ENCODE results near the gene AACS.

DNA sequence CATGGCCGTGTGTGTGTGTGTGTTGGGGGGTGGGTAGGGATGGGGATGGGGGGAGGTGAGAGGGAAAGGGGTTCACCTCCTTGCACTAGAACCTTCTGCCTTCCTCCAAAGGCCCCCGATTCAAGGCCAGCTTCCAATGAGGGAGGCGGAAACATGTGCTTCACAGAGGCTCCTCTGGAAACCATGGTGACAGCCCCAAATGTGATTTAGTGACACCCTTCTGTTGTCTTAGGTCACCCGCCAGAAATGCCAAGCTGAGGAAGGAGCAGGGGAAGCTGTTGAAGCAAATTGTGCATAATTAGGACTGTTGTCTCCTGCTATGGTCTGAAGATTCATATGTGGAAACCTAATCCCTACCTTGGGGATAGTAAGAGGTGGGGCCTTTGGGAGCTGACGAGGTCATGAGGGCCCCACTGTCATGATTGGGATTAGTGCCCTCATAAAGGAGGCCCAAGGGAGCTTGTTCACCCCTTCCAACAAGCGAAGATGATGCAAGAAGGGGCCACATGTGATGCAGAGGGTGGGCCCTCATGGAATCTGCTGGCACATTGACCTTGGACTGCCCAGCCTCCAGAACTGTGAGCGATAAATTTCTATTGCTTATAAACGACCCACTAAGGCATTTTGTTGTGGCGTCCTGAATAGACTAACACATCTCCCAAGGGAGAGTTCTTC lies 95.2 kb downstream of the AACS start:
- TF ChIP-seq CTCF (IDR thresholded peaks at IDR 0.05; ENCODE audit: poor library complexity, severe bottlenecking) (no peak), EP300 (conservative IDR thresholded peaks at IDR 0.05; ENCODE audit: poor library complexity, severe bottlenecking) (no peak), POLR2AphosphoS5 (IDR thresholded peaks at IDR 0.05) (no peak), RAD21 (conservative IDR thresholded peaks at IDR 0.05) (no peak), TAF1 (IDR thresholded peaks at IDR 0.05; ENCODE audit: low read depth) (no peak), EZH2 (IDR thresholded peaks at IDR 0.05; ENCODE audit: borderline replicate concordance, insufficient read depth, low read length, poor library complexity, severe bottlenecking) (no peak), MXI1 (conservative IDR thresholded peaks at IDR 0.05; ENCODE audit: poor library complexity, severe bottlenecking) (no peak)
- TF ChIP-seq, protein P1, sequence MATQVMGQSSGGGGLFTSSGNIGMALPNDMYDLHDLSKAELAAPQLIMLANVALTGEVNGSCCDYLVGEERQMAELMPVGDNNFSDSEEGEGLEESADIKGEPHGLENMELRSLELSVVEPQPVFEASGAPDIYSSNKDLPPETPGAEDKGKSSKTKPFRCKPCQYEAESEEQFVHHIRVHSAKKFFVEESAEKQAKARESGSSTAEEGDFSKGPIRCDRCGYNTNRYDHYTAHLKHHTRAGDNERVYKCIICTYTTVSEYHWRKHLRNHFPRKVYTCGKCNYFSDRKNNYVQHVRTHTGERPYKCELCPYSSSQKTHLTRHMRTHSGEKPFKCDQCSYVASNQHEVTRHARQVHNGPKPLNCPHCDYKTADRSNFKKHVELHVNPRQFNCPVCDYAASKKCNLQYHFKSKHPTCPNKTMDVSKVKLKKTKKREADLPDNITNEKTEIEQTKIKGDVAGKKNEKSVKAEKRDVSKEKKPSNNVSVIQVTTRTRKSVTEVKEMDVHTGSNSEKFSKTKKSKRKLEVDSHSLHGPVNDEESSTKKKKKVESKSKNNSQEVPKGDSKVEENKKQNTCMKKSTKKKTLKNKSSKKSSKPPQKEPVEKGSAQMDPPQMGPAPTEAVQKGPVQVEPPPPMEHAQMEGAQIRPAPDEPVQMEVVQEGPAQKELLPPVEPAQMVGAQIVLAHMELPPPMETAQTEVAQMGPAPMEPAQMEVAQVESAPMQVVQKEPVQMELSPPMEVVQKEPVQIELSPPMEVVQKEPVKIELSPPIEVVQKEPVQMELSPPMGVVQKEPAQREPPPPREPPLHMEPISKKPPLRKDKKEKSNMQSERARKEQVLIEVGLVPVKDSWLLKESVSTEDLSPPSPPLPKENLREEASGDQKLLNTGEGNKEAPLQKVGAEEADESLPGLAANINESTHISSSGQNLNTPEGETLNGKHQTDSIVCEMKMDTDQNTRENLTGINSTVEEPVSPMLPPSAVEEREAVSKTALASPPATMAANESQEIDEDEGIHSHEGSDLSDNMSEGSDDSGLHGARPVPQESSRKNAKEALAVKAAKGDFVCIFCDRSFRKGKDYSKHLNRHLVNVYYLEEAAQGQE (IDR thresholded peaks at IDR 0.05; ENCODE audit: borderline replicate concordance) = no peak
